HepG2 (cell line): ENCODE measurements around the gene MYO16.

ENCODE experiments used
- CBFB ChIP-seq: sonication (generic); formaldehyde crosslinking; IDR thresholded peaks from 2 replicates; pipeline ENCODE4 v1.4.0; 2020; ENCODE audit warnings: missing genetic modification reagents
- HNF4G ChIP-seq, 2 experiments: sonication (generic) in 1 of 2; formaldehyde crosslinking in 1 of 2; IDR thresholded peaks; 2 replicates each; pipeline versions ENCODE4 v1.4.0 to v1.6.1; 2011 to 2020; ENCODE audit warnings: borderline replicate concordance in 2 of 2, low read depth in 2 of 2, mild to moderate bottlenecking in 2 of 2, low read length in 1 of 2, missing genetic modification reagents in 1 of 2, moderate library complexity in 1 of 2
- KAT2B ChIP-seq: fragments of 150-350 bp; IDR thresholded peaks from 2 replicates; pipeline ENCODE4 v1.6.1; 2014; ENCODE audit warnings: low read depth, low read length, borderline replicate concordance
- KDM1A ChIP-seq: IDR thresholded peaks from 2 replicates; pipeline ENCODE4 v1.6.1; 2016; ENCODE audit warnings: missing compliant biosample characterization
- NCOA2 ChIP-seq: sonication (generic); formaldehyde crosslinking; IDR thresholded peaks from 2 replicates; pipeline ENCODE4 v1.8.0; 2022; ENCODE audit warnings: inconsistent platforms
- POLR2A ChIP-seq, 2 experiments: IDR thresholded peaks; 2 replicates each; pipeline ENCODE4 v1.6.1; 2011; ENCODE audit warnings: low read depth in 2 of 2, low read length in 2 of 2, mild to moderate bottlenecking in 1 of 2, moderate library complexity in 1 of 2; ENCODE audit not compliant: insufficient read depth in 1 of 2
- POLR2AphosphoS5 ChIP-seq: IDR thresholded peaks from 2 replicates; pipeline ENCODE4 v1.6.1; 2012; ENCODE audit warnings: low read depth, low read length
- SAP130 ChIP-seq: IDR thresholded peaks from 2 replicates; pipeline ENCODE4 v1.6.1; 2016; ENCODE audit warnings: low read depth
- ZNF354B ChIP-seq: sonication (generic); formaldehyde crosslinking; IDR thresholded peaks from 2 replicates; pipeline ENCODE4 v1.8.0; 2022; ENCODE audit warnings: mild to moderate bottlenecking, missing genetic modification reagents
- TF ChIP-seq, protein P1 (sequence below): sonication (generic); formaldehyde crosslinking; IDR thresholded peaks from 2 replicates; pipeline ENCODE4 v1.4.0; 2020; ENCODE audit warnings: missing genetic modification reagents, borderline replicate concordance
- TF ChIP-seq, protein P2 (sequence below), 2 experiments: IDR thresholded peaks; 2 replicates each; pipeline ENCODE4 v1.6.1; 2011 to 2012; ENCODE audit warnings: low read length in 2 of 2, borderline replicate concordance in 1 of 2, low read depth in 1 of 2, mild to moderate bottlenecking in 1 of 2, moderate library complexity in 1 of 2
- TF ChIP-seq, protein P3 (sequence below): sonication (generic); formaldehyde crosslinking; IDR thresholded peaks from 2 replicates; pipeline ENCODE4 v1.4.0; 2020; ENCODE audit warnings: missing genetic modification reagents
- TF ChIP-seq, protein P4 (sequence below): IDR thresholded peaks from 2 replicates; pipeline ENCODE4 v1.6.1; 2012; ENCODE audit warnings: inconsistent platforms

DNA sequence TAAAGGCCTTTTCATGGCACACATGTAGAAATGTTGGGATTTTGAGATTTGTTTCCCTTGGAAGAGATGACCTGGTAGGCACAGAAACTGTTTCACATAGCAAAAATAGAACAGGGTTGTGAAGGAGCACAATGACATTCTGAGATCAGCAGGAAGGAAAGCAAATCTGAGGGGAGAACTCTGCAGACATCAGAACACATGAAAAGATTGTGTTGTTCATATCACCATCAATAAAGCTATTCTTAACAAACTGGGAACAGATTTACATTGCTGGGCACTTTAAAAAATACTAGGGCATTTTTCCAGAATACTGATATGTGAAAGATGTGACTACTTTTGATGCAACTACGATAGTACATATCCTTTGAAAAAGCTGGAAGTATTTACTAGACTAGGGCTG lies 481.7 kb downstream of the MYO16 start:
- TF ChIP-seq, protein P1, sequence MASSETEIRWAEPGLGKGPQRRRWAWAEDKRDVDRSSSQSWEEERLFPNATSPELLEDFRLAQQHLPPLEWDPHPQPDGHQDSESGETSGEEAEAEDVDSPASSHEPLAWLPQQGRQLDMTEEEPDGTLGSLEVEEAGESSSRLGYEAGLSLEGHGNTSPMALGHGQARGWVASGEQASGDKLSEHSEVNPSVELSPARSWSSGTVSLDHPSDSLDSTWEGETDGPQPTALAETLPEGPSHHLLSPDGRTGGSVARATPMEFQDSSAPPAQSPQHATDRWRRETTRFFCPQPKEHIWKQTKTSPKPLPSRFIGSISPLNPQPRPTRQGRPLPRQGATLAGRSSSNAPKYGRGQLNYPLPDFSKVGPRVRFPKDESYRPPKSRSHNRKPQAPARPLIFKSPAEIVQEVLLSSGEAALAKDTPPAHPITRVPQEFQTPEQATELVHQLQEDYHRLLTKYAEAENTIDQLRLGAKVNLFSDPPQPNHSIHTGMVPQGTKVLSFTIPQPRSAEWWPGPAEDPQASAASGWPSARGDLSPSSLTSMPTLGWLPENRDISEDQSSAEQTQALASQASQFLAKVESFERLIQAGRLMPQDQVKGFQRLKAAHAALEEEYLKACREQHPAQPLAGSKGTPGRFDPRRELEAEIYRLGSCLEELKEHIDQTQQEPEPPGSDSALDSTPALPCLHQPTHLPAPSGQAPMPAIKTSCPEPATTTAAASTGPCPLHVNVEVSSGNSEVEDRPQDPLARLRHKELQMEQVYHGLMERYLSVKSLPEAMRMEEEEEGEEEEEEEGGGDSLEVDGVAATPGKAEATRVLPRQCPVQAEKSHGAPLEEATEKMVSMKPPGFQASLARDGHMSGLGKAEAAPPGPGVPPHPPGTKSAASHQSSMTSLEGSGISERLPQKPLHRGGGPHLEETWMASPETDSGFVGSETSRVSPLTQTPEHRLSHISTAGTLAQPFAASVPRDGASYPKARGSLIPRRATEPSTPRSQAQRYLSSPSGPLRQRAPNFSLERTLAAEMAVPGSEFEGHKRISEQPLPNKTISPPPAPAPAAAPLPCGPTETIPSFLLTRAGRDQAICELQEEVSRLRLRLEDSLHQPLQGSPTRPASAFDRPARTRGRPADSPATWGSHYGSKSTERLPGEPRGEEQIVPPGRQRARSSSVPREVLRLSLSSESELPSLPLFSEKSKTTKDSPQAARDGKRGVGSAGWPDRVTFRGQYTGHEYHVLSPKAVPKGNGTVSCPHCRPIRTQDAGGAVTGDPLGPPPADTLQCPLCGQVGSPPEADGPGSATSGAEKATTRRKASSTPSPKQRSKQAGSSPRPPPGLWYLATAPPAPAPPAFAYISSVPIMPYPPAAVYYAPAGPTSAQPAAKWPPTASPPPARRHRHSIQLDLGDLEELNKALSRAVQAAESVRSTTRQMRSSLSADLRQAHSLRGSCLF = no peak
- TF ChIP-seq, protein P2, sequence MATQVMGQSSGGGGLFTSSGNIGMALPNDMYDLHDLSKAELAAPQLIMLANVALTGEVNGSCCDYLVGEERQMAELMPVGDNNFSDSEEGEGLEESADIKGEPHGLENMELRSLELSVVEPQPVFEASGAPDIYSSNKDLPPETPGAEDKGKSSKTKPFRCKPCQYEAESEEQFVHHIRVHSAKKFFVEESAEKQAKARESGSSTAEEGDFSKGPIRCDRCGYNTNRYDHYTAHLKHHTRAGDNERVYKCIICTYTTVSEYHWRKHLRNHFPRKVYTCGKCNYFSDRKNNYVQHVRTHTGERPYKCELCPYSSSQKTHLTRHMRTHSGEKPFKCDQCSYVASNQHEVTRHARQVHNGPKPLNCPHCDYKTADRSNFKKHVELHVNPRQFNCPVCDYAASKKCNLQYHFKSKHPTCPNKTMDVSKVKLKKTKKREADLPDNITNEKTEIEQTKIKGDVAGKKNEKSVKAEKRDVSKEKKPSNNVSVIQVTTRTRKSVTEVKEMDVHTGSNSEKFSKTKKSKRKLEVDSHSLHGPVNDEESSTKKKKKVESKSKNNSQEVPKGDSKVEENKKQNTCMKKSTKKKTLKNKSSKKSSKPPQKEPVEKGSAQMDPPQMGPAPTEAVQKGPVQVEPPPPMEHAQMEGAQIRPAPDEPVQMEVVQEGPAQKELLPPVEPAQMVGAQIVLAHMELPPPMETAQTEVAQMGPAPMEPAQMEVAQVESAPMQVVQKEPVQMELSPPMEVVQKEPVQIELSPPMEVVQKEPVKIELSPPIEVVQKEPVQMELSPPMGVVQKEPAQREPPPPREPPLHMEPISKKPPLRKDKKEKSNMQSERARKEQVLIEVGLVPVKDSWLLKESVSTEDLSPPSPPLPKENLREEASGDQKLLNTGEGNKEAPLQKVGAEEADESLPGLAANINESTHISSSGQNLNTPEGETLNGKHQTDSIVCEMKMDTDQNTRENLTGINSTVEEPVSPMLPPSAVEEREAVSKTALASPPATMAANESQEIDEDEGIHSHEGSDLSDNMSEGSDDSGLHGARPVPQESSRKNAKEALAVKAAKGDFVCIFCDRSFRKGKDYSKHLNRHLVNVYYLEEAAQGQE (IDR thresholded peaks at IDR 0.05; ENCODE audit: borderline replicate concordance in 1 of 2, low read depth in 1 of 2, low read length in 2 of 2) = no peak
- no peak for TF ChIP-seq POLR2AphosphoS5
- no peak for TF ChIP-seq ZNF354B (CRISPR knock-in tag)
- no peak for TF ChIP-seq POLR2A (IDR thresholded peaks at IDR 0.05; ENCODE audit: insufficient read depth in 1 of 2, low read depth in 2 of 2, low read length in 2 of 2)
- TF ChIP-seq KAT2B = no peak
- no peak for TF ChIP-seq SAP130 (CRISPR knock-in tag)
- TF ChIP-seq KDM1A (CRISPR knock-in tag) = no peak
- TF ChIP-seq, protein P3, sequence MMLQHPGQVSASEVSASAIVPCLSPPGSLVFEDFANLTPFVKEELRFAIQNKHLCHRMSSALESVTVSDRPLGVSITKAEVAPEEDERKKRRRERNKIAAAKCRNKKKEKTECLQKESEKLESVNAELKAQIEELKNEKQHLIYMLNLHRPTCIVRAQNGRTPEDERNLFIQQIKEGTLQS (CRISPR knock-in tag) = no peak
- no peak for TF ChIP-seq CBFB (CRISPR knock-in tag)
- no peak for TF ChIP-seq NCOA2 (CRISPR knock-in tag)
- TF ChIP-seq, protein P4, sequence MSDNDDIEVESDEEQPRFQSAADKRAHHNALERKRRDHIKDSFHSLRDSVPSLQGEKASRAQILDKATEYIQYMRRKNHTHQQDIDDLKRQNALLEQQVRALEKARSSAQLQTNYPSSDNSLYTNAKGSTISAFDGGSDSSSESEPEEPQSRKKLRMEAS = no peak
- no peak for TF ChIP-seq HNF4G (IDR thresholded peaks at IDR 0.05; ENCODE audit: borderline replicate concordance, low read depth, low read length)
- no peak for TF ChIP-seq HNF4G (CRISPR knock-in tag; IDR thresholded peaks at IDR 0.05; ENCODE audit: borderline replicate concordance, low read depth)
